Activated B cell treated with CpG ODN at 0.5 μM for 24 hours (primary cell): Measurements from ENCODE around the gene ZNF576. TPM values are rescaled to one million over a fixed set of nuclear protein-coding genes. Genes with fewer than 3 reads are reported as not detected.
A peak's percentile ranks its signal among the peaks of the same experiment; 100 is the strongest.

Source experiments
- ATAC-seq: fragments of 200-7000 bp; cut with Tn5 transposase; one replicate; pipeline ENCODE4 v1.10.0; 2021; ENCODE audit warnings: low read depth, mild to moderate bottlenecking, moderate library complexity
- CTCF ChIA-PET: fragments of 350-600 bp; sonication (Branson Sonifier 250); formaldehyde crosslinking; loops from one replicate; lab custom pipeline; 2021; ENCODE audit warnings: antibody characterized with exemption; lab: Charles Lee
- POLR2A ChIA-PET: fragments of 350-600 bp; sonication (Branson Sonifier 250); formaldehyde crosslinking; loops from one replicate; lab custom pipeline; 2021; ENCODE audit warnings: antibody characterized with exemption; lab: Charles Lee
- DNase-seq: peaks from one replicate; pipeline ENCODE4 v3.0.0; 2022
- H3K27ac Mint-ChIP-seq: one replicate; pipeline ENCODE4 v1.8.0; 2020; ENCODE audit warnings: mixed read lengths
- H3K27me3 Mint-ChIP-seq: one replicate; pipeline ENCODE4 v1.8.0; 2021; ENCODE audit warnings: mixed read lengths
- H3K36me3 Mint-ChIP-seq: one replicate; pipeline ENCODE4 v1.8.0; 2021; ENCODE audit warnings: low read depth, mixed read lengths
- H3K4me1 Mint-ChIP-seq: one replicate; pipeline ENCODE4 v1.8.0; 2021; ENCODE audit warnings: mixed read lengths
- H3K4me3 Mint-ChIP-seq: one replicate; pipeline ENCODE4 v1.8.0; 2020; ENCODE audit warnings: mild to moderate bottlenecking, mixed read lengths
- H3K9me3 Mint-ChIP-seq: one replicate; pipeline ENCODE4 v1.8.0; 2020; ENCODE audit warnings: mixed read lengths
- CTCF ChIP-seq: fragments of 200-600 bp; IDR thresholded peaks from one replicate; pipeline ENCODE4 v1.8.0; 2022; ENCODE audit warnings: antibody characterized with exemption, mild to moderate bottlenecking
- intact Hi-C: fragments of 100-400 bp; cut with micrococcal nuclease; formaldehyde crosslinking; loops from one replicate; pipeline ENCODE4 v1.15.1; 2024
- total RNA-seq: library from RNA; stranded (reverse); gene quantifications from 2 replicates; pipeline ENCODE4 v1.2.3, GENCODE V29; 2022

Gene ZNF576
- total RNA-seq, 1 donor from 2014 or later = 17.3 TPM

DNA sequence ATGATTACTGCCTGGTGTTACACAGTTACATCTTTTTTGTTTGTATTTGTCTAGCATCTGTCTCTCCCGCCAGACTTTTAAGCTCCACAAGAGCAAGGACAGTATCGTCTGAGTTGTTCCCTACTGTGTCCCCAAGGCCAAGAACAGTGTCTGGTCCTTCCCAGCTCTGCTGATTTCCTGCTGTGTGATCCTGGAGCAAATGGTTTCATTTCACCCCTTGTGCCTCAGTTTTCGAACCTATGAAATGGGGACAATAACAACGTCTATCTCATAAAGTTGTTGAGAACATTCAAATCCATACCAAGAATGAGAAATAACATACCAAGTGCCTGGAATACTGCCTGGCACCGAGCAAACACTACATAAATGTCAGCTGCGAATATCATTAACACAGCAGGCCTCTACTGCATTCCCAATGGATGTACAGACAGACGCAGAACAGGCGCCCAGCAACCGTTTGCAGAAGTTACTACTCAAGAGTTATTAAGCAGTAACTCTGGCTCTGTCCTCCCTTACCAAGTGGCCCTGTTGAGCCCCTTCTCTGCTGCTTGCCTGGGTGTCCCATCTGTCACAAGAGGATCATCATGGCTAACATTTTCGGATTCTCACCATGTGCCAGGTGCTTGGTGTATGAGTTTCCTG is 32.5 kb upstream of the ZNF576 start:
- H3K27me3 Mint-ChIP-seq = no peaks in the 10 kb centered on the region
- intact Hi-C loops = loop anchor here (2.0 to 10.0 kb wide), 3 partner anchors 29 to 221 kb away; partner anchors contain the start of genes KCNN4 and ZNF428
- no peak overlapping the region for H3K4me3 Mint-ChIP-seq
- no peak for DNase-seq
- POLR2A ChIA-PET = interaction anchor here (0.8 to 2.2 kb wide), 3 partner anchors 11 to 105 kb away, joined by 3 to 7 read pairs (median 7); partner anchors contain the start of genes XRCC1 and ZNF575
- peaks cover 19% of the 10 kb centered on the region for H3K36me3 Mint-ChIP-seq
- peak overlapping the region; percentile 93 for H3K27ac Mint-ChIP-seq
- no peak for TF ChIP-seq CTCF
- CTCF ChIA-PET = interaction anchor here (1.1 to 3.6 kb wide), 2 partner anchors 9 to 44 kb away, joined by 3 to 16 read pairs; no protein-coding TSS in a partner anchor
- H3K9me3 Mint-ChIP-seq = no peaks in the 10 kb centered on the region
- H3K4me1 Mint-ChIP-seq = peaks cover 58% of the 10 kb centered on the region
- no peak for ATAC-seq

GRCh38 chr19:43564800-43565199 is 31.6 kb upstream of the ZNF576 start:
- intact Hi-C loops = loop anchor here (10.0 kb wide), 1 partner anchor 220 kb away; the partner anchor contains the start of gene KCNN4
- ChIA-PET POLR2A (interaction anchor here (0.9 to 1.7 kb wide), 3 partner anchors 10 to 32 kb away, joined by 4 to 7 read pairs (median 7); partner anchors contain the start of genes IRGQ, XRCC1, ZNF575 and ZNF576), CTCF (interaction anchor here (0.7 to 3.6 kb wide), 4 partner anchors 10 to 45 kb away, joined by 3 to 16 read pairs (median 4); partner anchors contain the start of gene ZNF575)
- H3K36me3 Mint-ChIP-seq = peaks cover 17% of the 10 kb centered on the region
- H3K4me3 Mint-ChIP-seq = no peak overlapping the region
- TF ChIP-seq CTCF = no peak
- H3K27ac Mint-ChIP-seq = peak overlapping the region; percentile 93
- H3K9me3 Mint-ChIP-seq = no peaks in the 10 kb centered on the region
- peaks cover 56% of the 10 kb centered on the region for H3K4me1 Mint-ChIP-seq
- no peak for ATAC-seq
- H3K27me3 Mint-ChIP-seq = no peaks in the 10 kb centered on the region
- DNase-seq = no peak

- Mint-ChIP-seq H3K4me3 (no peak overlapping the region), H3K27me3 (no peaks in the 10 kb centered on the region), H3K4me1 (peaks cover 32% of the 10 kb centered on the region), H3K9me3 (no peaks in the 10 kb centered on the region), H3K27ac (no peak overlapping the region), H3K36me3 (peaks cover 20% of the 10 kb centered on the region)
- no peak for TF ChIP-seq CTCF
- CTCF ChIA-PET = no interaction called here
- POLR2A ChIA-PET = interaction anchor here (0.6 kb wide), 1 partner anchor 42 kb away, joined by 3 read pairs; no protein-coding TSS in a partner anchor
- intact Hi-C loops = loop anchor here (10.0 kb wide), 1 partner anchor 215 kb away; the partner anchor contains the start of gene KCNN4
- ATAC-seq (no peak), DNase-seq (no peak)
Measured at GRCh38 chr19:43569657-43570056, 26.7 kb upstream of the ZNF576 start.

- Mint-ChIP-seq H3K4me3 (no peak overlapping the region), H3K27me3 (no peaks in the 10 kb centered on the region), H3K36me3 (peaks cover 26% of the 10 kb centered on the region), H3K4me1 (peaks cover 32% of the 10 kb centered on the region), H3K9me3 (no peaks in the 10 kb centered on the region), H3K27ac (peak overlapping the region; percentile 59)
- ATAC-seq (no peak), DNase-seq (no peak)
- TF ChIP-seq CTCF = no peak
- intact Hi-C loops = no loop called here
- ChIA-PET CTCF (interaction anchor here (1.9 kb wide), 1 partner anchor 15 kb away, joined by 9 read pairs; no protein-coding TSS in a partner anchor), POLR2A (interaction anchor here (1.5 kb wide), 1 partner anchor 26 kb away, joined by 7 read pairs; the partner anchor contains the start of genes IRGQ and ZNF576)
Measured at GRCh38 chr19:43570174-43570791, 26.1 kb upstream of the ZNF576 start.
